GM21529 (cell line): Measurements from ENCODE around the gene PI4K2A.

Experiments used
- ATAC-seq: cut with Tn5 transposase; IDR thresholded peaks from one replicate; pipeline ENCODE4 v1.9.1; 2021; ENCODE audit not compliant: unreplicated experiment

PI4K2A gene

DNA sequence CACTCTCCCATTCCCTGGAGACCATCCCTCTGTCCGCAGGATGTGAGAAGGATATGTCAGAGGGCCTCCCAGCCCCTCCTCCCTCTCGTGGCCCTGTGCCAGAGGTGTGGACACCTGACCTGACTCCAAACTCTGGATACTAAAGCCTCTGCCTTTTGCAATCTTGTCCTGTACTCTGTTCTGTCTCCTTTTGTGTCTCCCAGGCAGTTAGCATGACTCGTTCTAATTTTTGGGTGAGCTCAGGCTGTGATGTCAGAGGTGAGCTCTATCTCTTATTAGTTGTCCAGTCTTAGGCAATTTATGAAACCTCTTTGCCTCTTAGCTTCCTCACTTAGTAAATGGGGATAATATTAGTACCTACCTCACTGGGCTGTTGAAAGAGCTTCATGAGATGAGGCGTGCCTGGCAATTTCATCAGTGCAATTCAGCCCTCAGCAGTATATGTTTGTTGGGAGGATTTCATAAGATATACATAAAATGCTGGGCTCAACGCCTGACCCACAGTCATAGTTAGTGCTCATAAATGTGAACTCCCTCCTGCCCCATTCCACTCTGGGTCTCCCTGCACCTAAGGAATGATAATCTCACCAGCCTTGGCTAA, 84.0 kb downstream of the PI4K2A start:
- no peak for ATAC-seq
